MM.1S (cell line): Measurements from ENCODE around the gene ROBO2.

Experiments
- CTCF ChIP-seq: fragments of 300-600 bp; sonication (generic); IDR thresholded peaks from 2 replicates; pipeline ENCODE4 v1.5.1; 2016; ENCODE audit warnings: antibody characterized with exemption, low read length, mixed read lengths
- EZH2 ChIP-seq: fragments of 300-600 bp; sonication (generic); optimal IDR thresholded peaks from 2 replicates; pipeline ENCODE3; 2017; ENCODE audit warnings: low read depth, mild to moderate bottlenecking, antibody characterized with exemption, low read length, mixed read lengths

- no peak for TF ChIP-seq CTCF
- no peak for TF ChIP-seq EZH2
Observed at GRCh38 chr3:77541203-77541922, 501.5 kb downstream of the ROBO2 start.
